Activated T-cell treated with anti-CD3 and anti-CD28 coated beads, Interleukin-2, amount 50 U/mL, for 72 hours (primary cell): ENCODE results near the gene RAB27B. TPM values are rescaled to one million over a fixed set of nuclear protein-coding genes. Genes with fewer than 3 reads are reported as not detected.

Experiments used
- ATAC-seq, 2 donors: fragments of 150-1000 bp; cut with Tn5 transposase; replicated peaks in 1 of 2; 2 replicates each; pipeline ENCODE4 v1.10.0; 2021; ENCODE audit warnings: moderate library complexity in 2 of 2, mild to moderate bottlenecking in 1 of 2
- DNase-seq, 2 donors: peaks; one replicate each; pipeline ENCODE4 v3.0.0; 2021 to 2022; ENCODE audit warnings: mixed read lengths in 1 of 2
- H3K27ac Mint-ChIP-seq: one replicate; pipeline ENCODE4 v1.8.0; 2022; ENCODE audit warnings: mild to moderate bottlenecking, moderate library complexity, mixed read lengths
- H3K27me3 Mint-ChIP-seq: one replicate; pipeline ENCODE4 v1.8.0; 2022; ENCODE audit warnings: low read depth, mixed read lengths
- H3K36me3 Mint-ChIP-seq, 2 donors: one replicate each; pipeline ENCODE4 v1.8.0; 2022; ENCODE audit warnings: mixed read lengths in 2 of 2, mild to moderate bottlenecking in 1 of 2; ENCODE audit not compliant: insufficient read depth in 2 of 2
- H3K4me1 Mint-ChIP-seq: one replicate; pipeline ENCODE4 v1.8.0; 2022; ENCODE audit warnings: low read depth, mixed read lengths
- H3K4me3 Mint-ChIP-seq, 2 donors: one replicate each; pipeline ENCODE4 v1.8.0; 2022; ENCODE audit warnings: mild to moderate bottlenecking in 2 of 2, mixed read lengths in 2 of 2, moderate library complexity in 2 of 2
- H3K9me3 Mint-ChIP-seq, 2 donors: one replicate each; pipeline ENCODE4 v1.8.0; 2022; ENCODE audit warnings: mixed read lengths in 2 of 2
- total RNA-seq, 2 donors: library from RNA; stranded (reverse); gene quantifications; one replicate each; pipeline ENCODE4 v1.2.3, GENCODE V29; 2022

The RAB27B gene
- total RNA-seq, 2 donors from 2014 or later = 0.14 to 0.19 TPM

DNA sequence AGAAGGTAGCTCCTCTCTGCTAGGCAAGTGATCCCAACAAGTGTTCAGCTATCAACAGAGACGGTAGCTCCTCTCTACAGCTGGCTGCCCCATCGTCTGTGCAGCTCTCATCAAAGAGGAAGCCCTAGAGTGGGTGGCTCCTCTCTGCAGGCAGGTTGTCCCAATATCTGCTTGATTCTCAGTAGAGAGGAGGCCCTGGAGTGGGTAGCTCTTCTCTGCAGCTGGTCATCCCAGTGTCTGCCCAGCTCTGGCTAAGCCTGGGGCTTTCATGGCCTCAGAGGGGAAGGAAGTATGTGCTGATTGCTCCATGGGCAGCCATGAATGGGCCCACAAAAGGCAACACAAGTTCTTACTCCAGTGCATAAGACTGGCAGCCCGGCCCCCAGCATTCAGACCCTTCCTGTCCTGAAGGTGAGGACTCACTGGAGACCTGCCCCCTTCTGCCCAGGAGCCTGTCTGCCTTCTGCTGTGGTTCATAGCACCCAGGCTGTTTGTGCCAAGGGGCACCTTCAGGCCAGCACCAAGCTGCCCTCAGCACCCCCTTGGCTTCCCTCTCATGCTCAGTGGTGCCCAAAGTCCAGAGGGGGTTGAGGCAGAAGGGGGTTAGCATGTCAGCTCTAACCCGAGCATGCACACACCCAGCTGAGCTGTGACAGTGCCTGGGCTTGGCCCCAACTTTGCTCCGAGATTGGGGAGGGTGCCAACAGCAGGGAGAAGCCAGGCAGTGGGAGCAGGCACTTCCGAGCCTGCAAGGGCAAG lies 82.1 kb downstream of the RAB27B start:
- Mint-ChIP-seq H3K36me3 (no peaks in the 10 kb centered on the region), H3K27me3 (no peaks in the 10 kb centered on the region), H3K4me3 (no peak overlapping the region), H3K4me1 (no peaks in the 10 kb centered on the region), H3K27ac (no peak overlapping the region), H3K9me3 (no peaks in the 10 kb centered on the region)
- DNase-seq = no peak
- no peak for ATAC-seq

DNA sequence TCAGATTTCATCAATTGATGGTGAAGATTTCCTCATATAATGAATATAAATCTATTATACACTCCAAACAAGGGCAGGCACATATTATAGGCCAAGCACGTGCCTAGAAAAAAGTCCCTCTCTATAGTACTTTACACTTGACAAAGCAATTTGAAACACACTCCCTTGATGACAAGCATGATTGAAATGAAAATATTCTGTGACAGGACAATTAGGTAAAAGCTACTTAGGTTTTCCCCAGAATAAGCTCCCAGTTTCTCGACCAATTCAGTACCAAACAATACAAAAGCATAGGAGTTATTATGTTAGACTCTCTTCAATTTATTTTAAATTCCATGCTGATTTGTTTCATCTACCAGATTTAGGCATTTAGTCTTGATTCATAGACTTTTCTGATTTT lies 83.3 kb downstream of the RAB27B start:
- Mint-ChIP-seq H3K36me3 (no peaks in the 10 kb centered on the region), H3K27me3 (no peaks in the 10 kb centered on the region), H3K4me3 (no peak overlapping the region), H3K27ac (no peak overlapping the region), H3K9me3 (no peaks in the 10 kb centered on the region), H3K4me1 (no peaks in the 10 kb centered on the region)
- DNase-seq = no peak
- ATAC-seq = no peak

GRCh38 chr18:54914816-54915215 lies 86.5 kb downstream of the RAB27B start:
- Mint-ChIP-seq H3K9me3 (no peaks in the 10 kb centered on the region), H3K4me3 (no peak overlapping the region), H3K27me3 (no peaks in the 10 kb centered on the region), H3K36me3 (no peaks in the 10 kb centered on the region), H3K4me1 (no peaks in the 10 kb centered on the region), H3K27ac (no peak overlapping the region)
- DNase-seq (no peak), ATAC-seq (no peak)

GRCh38 chr18:54916507-54916906 lies 88.2 kb downstream of the RAB27B start:
- H3K27ac Mint-ChIP-seq = no peak overlapping the region
- H3K9me3 Mint-ChIP-seq = no peaks in the 10 kb centered on the region
- H3K36me3 Mint-ChIP-seq = no peaks in the 10 kb centered on the region
- ATAC-seq = no peak
- no peak overlapping the region for H3K4me3 Mint-ChIP-seq
- no peak for DNase-seq
- H3K4me1 Mint-ChIP-seq = no peaks in the 10 kb centered on the region
- H3K27me3 Mint-ChIP-seq = no peaks in the 10 kb centered on the region

DNA sequence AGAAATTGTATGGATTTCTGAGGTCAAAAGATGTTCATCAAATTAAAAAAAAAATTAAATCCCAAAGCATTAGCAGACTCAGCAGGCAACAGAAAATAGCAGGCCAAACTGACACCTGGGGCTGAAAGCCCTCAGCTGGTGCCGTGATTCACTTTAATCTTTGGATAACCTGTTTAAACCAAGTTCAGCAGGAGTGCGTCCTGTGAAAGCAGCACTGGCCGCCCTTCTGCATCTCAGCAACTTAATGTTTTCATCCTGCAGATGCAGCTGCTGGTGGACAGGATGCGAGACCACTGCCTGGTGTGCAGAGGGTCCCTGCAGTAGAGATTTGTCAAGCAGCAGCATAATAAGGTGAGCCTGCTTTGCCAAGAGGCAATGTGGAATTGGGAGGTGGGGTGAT lies 89.8 kb downstream of the RAB27B start:
- H3K27ac Mint-ChIP-seq = no peak overlapping the region
- no peak for ATAC-seq
- no peak overlapping the region for H3K4me3 Mint-ChIP-seq
- H3K27me3 Mint-ChIP-seq = no peaks in the 10 kb centered on the region
- no peaks in the 10 kb centered on the region for H3K4me1 Mint-ChIP-seq
- H3K9me3 Mint-ChIP-seq = no peaks in the 10 kb centered on the region
- H3K36me3 Mint-ChIP-seq = no peaks in the 10 kb centered on the region
- no peak for DNase-seq

- DNase-seq (no peak), ATAC-seq (no peak)
- no peaks in the 10 kb centered on the region for H3K27me3 Mint-ChIP-seq
- no peaks in the 10 kb centered on the region for H3K9me3 Mint-ChIP-seq
- H3K4me3 Mint-ChIP-seq = no peak overlapping the region
- no peaks in the 10 kb centered on the region for H3K36me3 Mint-ChIP-seq
- no peaks in the 10 kb centered on the region for H3K4me1 Mint-ChIP-seq
- H3K27ac Mint-ChIP-seq = no peak overlapping the region
These were observed 91.1 kb downstream of the RAB27B start for GRCh38 chr18:54919412-54919811.

DNA sequence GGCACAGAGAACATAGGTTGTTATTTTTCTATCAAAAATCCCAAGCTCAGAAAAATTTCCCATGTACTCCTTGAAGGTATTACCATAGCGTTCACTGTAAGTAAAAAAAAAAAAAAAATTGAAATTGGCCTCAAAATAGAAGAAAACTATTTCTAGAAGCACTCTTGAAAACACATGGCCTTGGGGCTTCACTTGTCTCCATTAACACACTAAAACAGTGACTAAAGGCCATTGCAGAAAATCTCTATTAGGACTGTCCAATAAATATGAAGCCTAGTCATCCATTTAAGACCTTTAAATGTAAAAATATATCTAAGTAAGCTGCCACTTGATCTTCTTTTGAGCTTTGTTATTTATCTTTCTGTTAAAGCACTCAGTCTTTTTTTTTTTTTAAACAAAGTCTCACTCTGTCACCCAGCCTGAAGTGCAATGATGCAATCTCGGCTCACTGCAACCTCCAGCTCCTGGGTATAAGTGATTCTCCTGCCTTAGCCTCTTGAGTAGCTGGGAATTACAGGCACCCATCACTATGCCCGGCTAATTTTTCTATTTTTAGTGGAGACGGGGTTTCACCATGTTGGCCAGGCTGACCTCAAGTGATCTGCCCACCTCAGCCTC lies 95.2 kb downstream of the RAB27B start:
- Mint-ChIP-seq H3K36me3 (no peaks in the 10 kb centered on the region), H3K9me3 (no peaks in the 10 kb centered on the region), H3K4me1 (no peaks in the 10 kb centered on the region), H3K27me3 (no peaks in the 10 kb centered on the region), H3K4me3 (no peak overlapping the region), H3K27ac (no peak overlapping the region)
- no peak for DNase-seq
- no peak for ATAC-seq

DNA sequence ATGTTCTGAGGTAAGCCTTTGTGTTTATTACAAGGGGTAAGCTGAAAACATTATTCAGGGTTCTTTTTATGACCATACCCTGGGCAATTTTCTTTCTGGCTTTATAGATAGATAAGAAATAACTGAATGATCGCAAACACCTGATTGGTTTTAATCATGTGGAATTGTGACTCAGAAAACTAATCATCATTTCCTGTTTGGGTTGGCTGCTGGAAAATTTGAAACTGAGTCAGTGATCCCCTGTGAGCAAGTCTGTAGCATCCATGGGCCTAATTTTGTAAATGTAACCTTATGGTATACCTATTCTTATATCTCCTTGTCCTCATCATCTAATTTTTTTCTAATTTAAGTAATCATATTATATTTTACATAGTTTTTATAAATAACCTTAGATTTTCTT lies 96.7 kb downstream of the RAB27B start:
- Mint-ChIP-seq H3K36me3 (no peaks in the 10 kb centered on the region), H3K27me3 (no peaks in the 10 kb centered on the region), H3K4me1 (no peaks in the 10 kb centered on the region), H3K4me3 (no peak overlapping the region), H3K9me3 (no peaks in the 10 kb centered on the region), H3K27ac (no peak overlapping the region)
- no peak for ATAC-seq
- no peak for DNase-seq

DNA sequence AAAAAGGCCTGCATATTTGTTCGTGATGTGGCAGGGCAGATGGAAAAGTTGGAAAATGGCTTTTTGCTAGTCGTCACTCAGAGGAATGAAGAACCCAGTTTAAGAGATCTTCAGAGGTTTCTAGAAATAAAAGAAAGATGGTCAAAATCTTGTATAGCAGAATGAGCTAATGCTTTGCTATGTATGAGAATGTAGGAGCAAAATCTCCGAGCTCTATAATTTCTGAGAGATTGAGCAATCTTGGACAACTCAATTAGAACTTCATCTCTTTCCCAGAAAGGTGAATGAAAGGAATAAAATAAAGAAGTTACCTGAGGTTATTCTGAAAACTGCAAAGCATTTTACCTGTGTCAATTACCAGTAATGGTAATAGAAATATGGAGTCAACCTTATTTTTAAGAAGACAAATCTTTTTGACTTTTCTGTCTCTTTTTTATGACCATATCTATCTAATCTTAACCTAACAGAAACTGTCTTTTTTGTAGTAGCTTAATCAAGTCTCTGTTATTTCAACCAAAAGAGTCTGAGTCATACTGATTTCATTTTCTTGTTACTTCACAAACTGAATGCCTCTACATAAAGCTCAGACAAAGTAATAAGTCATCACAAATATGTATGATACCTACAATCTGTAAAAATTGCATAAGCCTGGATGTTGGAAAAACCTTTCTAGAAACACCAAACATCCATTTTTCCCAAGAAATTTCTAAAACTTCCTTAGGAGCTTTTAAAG lies 98.5 kb downstream of the RAB27B start:
- DNase-seq = no peak
- Mint-ChIP-seq H3K9me3 (no peaks in the 10 kb centered on the region), H3K4me1 (no peaks in the 10 kb centered on the region), H3K27me3 (no peaks in the 10 kb centered on the region), H3K36me3 (no peaks in the 10 kb centered on the region), H3K27ac (no peak overlapping the region), H3K4me3 (no peak overlapping the region)
- ATAC-seq = no peak

DNA sequence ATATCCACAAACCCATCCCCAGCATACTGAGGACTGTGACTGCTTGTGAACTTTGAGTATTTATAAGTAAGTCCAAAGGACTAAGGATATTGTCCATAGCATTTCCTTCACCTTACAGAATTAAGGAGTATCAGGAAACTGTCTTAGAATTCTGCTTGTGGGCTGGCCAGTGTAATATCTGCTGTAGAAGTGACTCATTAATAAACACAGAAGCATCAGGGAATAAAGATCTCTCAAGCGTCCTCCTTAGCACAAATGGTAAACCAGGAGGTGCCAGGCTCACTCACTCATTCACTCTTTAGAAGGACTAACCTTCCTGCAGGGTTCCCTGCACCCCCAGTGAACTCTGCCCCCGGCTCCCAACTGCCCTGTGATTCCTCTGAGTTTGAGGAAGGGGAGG lies 100.0 kb downstream of the RAB27B start:
- Mint-ChIP-seq H3K9me3 (no peaks in the 10 kb centered on the region), H3K4me3 (no peak overlapping the region), H3K27me3 (no peaks in the 10 kb centered on the region), H3K36me3 (no peaks in the 10 kb centered on the region), H3K27ac (no peak overlapping the region), H3K4me1 (no peaks in the 10 kb centered on the region)
- no peak for DNase-seq
- ATAC-seq = no peak

DNA sequence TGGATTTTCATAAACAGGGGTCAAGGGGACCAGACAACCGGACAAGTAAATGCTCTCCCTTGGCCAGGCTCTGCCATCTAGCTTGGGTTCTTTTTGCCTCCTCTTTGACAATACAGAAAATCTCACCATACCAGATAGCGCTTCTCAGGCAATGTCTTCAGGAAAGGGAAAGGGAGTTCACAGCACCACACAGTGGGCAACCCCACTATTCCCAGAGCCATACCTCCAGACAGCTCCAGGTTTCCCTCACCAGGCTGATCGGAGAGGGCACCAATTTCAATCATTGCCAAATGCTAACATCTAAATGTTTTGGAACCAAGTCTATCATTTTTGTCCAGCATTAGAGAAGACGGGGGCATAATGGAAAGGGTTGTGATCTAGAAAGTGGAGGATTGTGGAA lies 102.9 kb downstream of the RAB27B start:
- DNase-seq = no peak
- Mint-ChIP-seq H3K36me3 (no peaks in the 10 kb centered on the region), H3K4me1 (no peaks in the 10 kb centered on the region), H3K4me3 (no peak overlapping the region), H3K9me3 (no peaks in the 10 kb centered on the region), H3K27me3 (peaks cover 8% of the 10 kb centered on the region), H3K27ac (no peak overlapping the region)
- no peak for ATAC-seq

DNA sequence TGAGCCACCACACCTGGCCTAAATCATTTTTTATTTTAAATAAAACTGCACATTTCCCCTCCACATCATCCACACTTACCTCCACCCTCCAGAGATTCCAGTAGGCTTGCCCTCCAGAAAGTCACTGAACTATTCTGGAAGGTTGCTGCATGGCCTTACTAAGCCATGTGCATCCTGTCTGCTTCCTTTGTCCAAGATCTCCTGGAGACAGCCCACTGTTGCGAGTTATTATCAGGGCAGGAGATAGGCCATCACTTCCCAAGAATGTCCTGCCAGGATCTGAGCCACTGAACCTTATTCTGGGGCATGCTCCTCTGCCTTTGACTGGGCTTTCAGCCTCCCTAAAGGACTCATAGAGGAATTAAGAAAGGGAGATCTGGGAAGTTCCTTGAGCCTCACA lies 104.2 kb downstream of the RAB27B start:
- Mint-ChIP-seq H3K27ac (no peak overlapping the region), H3K4me1 (no peaks in the 10 kb centered on the region), H3K27me3 (peaks cover 8% of the 10 kb centered on the region), H3K9me3 (no peaks in the 10 kb centered on the region), H3K4me3 (no peak overlapping the region), H3K36me3 (no peaks in the 10 kb centered on the region)
- ATAC-seq (no peak), DNase-seq (no peak)

GRCh38 chr18:54938506-54938905 lies 110.2 kb downstream of the RAB27B start:
- peaks cover 5% of the 10 kb centered on the region for H3K27me3 Mint-ChIP-seq
- DNase-seq (no peak), ATAC-seq (no peak)
- H3K36me3 Mint-ChIP-seq = no peaks in the 10 kb centered on the region
- no peaks in the 10 kb centered on the region for H3K4me1 Mint-ChIP-seq
- H3K27ac Mint-ChIP-seq = no peak overlapping the region
- H3K9me3 Mint-ChIP-seq = no peaks in the 10 kb centered on the region
- H3K4me3 Mint-ChIP-seq = no peak overlapping the region
